Renal cortex interstitium (tissue), 11 donors: ENCODE data around the gene SPON2. TPM values are rescaled to one million over a fixed set of nuclear protein-coding genes. Genes with fewer than 3 reads are reported as not detected.

Source experiments
- DNase-seq, 11 donors: peaks; one replicate each; pipeline ENCODE4 v3.0.0-alpha.2; 2013; ENCODE audit warnings: low read depth in 9 of 11, low spot score in 4 of 11; ENCODE audit errors: extremely low read depth in 1 of 11
- polyA plus RNA-seq, 3 donors: library from polyadenylated mRNA; unstranded; fragments of 120-200 nt; gene quantifications; one replicate each; pipeline ENCODE4 v1.2.1, GENCODE V29; 2013; ENCODE audit not compliant: insufficient read length in 3 of 3

Gene SPON2
- polyA plus RNA-seq, 3 donors: 5.0 to 20.7 (median 9.5) TPM

GRCh38 chr4:1199556-1200331 is 27.4 kb upstream of the SPON2 start:
- no peak for DNase-seq

- DNase-seq: no peak
Observed at GRCh38 chr4:1198098-1198844, 25.9 kb upstream of the SPON2 start.

- DNase-seq: no peak
Observed at GRCh38 chr4:1196421-1197183, 24.2 kb upstream of the SPON2 start.

- no peak for DNase-seq
Observed at GRCh38 chr4:1195891-1196401, 23.6 kb upstream of the SPON2 start.

- DNase-seq: no peak
Observed at GRCh38 chr4:1195109-1195671, 22.8 kb upstream of the SPON2 start.

- no peak for DNase-seq
Observed at GRCh38 chr4:1194010-1194900, 21.9 kb upstream of the SPON2 start.

GRCh38 chr4:1193206-1194009 is 21.0 kb upstream of the SPON2 start:
- DNase-seq: no peak

- DNase-seq: no peak
Observed at GRCh38 chr4:1192493-1193205, 20.3 kb upstream of the SPON2 start.

GRCh38 chr4:1192091-1192492 is 19.7 kb upstream of the SPON2 start:
- no peak for DNase-seq

- no peak for DNase-seq
Observed at GRCh38 chr4:1191621-1192020, 19.2 kb upstream of the SPON2 start.

- no peak for DNase-seq
Observed at GRCh38 chr4:1187182-1187581, 14.8 kb upstream of the SPON2 start.

GRCh38 chr4:1183985-1184773 is 11.8 kb upstream of the SPON2 start:
- DNase-seq: no peak

GRCh38 chr4:1182313-1182712 is 9.9 kb upstream of the SPON2 start:
- DNase-seq: no peak

GRCh38 chr4:1180663-1181062 is 8.3 kb upstream of the SPON2 start:
- DNase-seq: no peak

GRCh38 chr4:1179976-1180375 is 7.6 kb upstream of the SPON2 start:
- DNase-seq: no peak

- no peak for DNase-seq
Observed at GRCh38 chr4:1179089-1179441, 6.7 kb upstream of the SPON2 start.
